Gastroesophageal sphincter (tissue), 3 donors: ENCODE results near the gene ITGB5.

ENCODE experiments used
- CTCF ChIP-seq, 4 experiments: fragments of 200-600 bp in 2 of 4; fragments of 450-650 bp in 2 of 4; sonication (generic) in 1 of 4; IDR thresholded peaks; one replicate each; pipeline ENCODE4 v1.5.1; 2017 to 2019; ENCODE audit warnings: antibody characterized with exemption in 4 of 4, mild to moderate bottlenecking in 2 of 4, moderate library complexity in 2 of 4
- EP300 ChIP-seq: sonication (generic); formaldehyde crosslinking; IDR thresholded peaks from one replicate; pipeline ENCODE4 v1.6.1; 2017; ENCODE audit warnings: antibody characterized with exemption, mild to moderate bottlenecking
- POLR2AphosphoS5 ChIP-seq: sonication (generic); formaldehyde crosslinking; IDR thresholded peaks from one replicate; pipeline ENCODE4 v1.6.1; 2017; ENCODE audit warnings: antibody characterized with exemption

DNA sequence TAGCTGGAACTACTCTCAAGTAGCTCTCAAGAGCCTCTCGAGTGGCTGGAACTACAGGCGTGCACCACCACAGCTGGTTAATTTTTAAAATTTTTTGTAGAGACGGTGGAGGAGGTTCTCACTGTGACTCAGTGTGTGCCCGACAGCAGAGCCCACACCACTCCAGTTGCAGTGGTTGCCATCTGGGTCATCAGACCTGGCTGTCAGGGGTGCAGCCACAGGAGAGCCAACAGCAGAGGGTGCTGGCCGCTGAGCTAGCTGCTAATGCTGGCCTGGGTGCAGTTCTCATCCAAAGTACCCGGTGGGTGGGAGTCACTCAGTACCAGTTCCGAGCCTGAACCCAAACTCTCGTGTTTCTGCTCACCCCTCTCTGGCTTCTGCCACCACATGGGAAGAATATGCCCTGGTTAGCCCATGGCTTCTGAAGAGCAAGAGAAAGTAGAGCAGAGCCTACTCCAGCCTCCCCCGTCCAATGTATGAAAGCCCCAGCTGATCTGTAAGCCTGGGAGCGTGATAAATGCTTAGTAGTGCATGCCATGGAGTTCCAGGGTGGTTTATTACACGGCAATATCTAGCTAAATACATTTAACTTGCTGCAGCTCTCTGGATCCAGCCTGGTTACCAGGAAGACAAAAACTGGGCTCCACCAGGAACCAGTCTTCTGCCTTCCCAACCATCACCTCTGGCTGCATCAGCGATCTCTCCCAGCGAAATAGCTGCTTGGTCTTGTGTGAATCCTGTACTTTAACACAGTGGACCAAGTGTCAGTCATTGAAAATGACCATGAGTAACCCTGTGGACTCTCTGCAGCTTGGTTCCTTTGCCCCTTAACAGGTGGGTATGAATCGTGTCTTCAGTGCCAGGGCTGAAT, 139.8 kb downstream of the ITGB5 start:
- no peak for TF ChIP-seq CTCF (IDR thresholded peaks at IDR 0.05)
- no peak for TF ChIP-seq EP300
- no peak for TF ChIP-seq POLR2AphosphoS5
